ENCODE measurements around the gene ZBTB7A. TPM values are rescaled to one million over a fixed set of nuclear protein-coding genes. Genes with fewer than 3 reads are reported as not detected.

ZBTB7A gene
- total and polyA plus RNA-seq, 10 of the 15 experiments (the other 5 are each of a cell fraction or from before 2014, with no cell fraction given), result 0.26 to 42.4 (median 4.5) TPM

GRCh38 chr19:4103080-4103433 lies 36.4 kb upstream of the ZBTB7A start:
- Histone ChIP-seq H3K4me1 (ENCODE audit: control insufficient read depth, insufficient read depth, low read length) (peaks cover 4% of the 10 kb centered on the region), H2AFZ (ENCODE audit: control insufficient read depth, low read depth, low read length) (no peak overlapping the region), H3K4me2 (ENCODE audit: control insufficient read depth, insufficient read depth) (no peak overlapping the region), H4K20me1 (ENCODE audit: control insufficient read depth, insufficient read depth) (no peaks in the 10 kb centered on the region), H3K4me3 (no peak overlapping the region), H3K9ac (ENCODE audit: control insufficient read depth, insufficient read depth, low read length) (no peak overlapping the region), H3K27me3 (replicated peaks in 1 of 2; ENCODE audit: control insufficient read depth in 2 of 2, insufficient read depth in 2 of 2, low read length in 1 of 2) (no peaks in the 10 kb centered on the region), H3K9me3 (replicated peaks; ENCODE audit: control insufficient read depth, insufficient read depth, low read length) (no peaks in the 10 kb centered on the region), H3K79me2 (ENCODE audit: control insufficient read depth, insufficient read depth, low read length) (peaks cover 1% of the 10 kb centered on the region), H3K36me3 (ENCODE audit: control insufficient read depth in 2 of 2, insufficient read depth in 2 of 2, low read length in 1 of 2) (peaks cover 10 to 30% of the 10 kb centered on the region in 2 experiments; a peak in 3 of 4 replicates), H3K27ac (ENCODE audit: control insufficient read depth, insufficient read depth) (no peak overlapping the region)
- no peak for FAIRE-seq
- no peak for TF ChIP-seq USF2 (IDR thresholded peaks at IDR 0.05; ENCODE audit: borderline replicate concordance, low read depth, low read length)
- no peak for TF ChIP-seq CREB1 (IDR thresholded peaks at IDR 0.05; ENCODE audit: low read depth)
- TF ChIP-seq IRF3 (IDR thresholded peaks at IDR 0.05), result no peak
- no peak for TF ChIP-seq ZNF217 (IDR thresholded peaks at IDR 0.05)
- TF ChIP-seq ELK1 (IDR thresholded peaks at IDR 0.05; ENCODE audit: low read depth, low read length), result no peak
- TF ChIP-seq POLR2A (IDR thresholded peaks at IDR 0.05; ENCODE audit: low read depth, low read length), result no peak
- TF ChIP-seq NBN (IDR thresholded peaks at IDR 0.05), result no peak
- no peak for TF ChIP-seq POLR2AphosphoS5 (IDR thresholded peaks at IDR 0.05; ENCODE audit: low read length)
- TF ChIP-seq ZSCAN29 (IDR thresholded peaks at IDR 0.05), result no peak
- no peak for TF ChIP-seq FOXK2 (IDR thresholded peaks at IDR 0.05)
- TF ChIP-seq FOXM1 (IDR thresholded peaks at IDR 0.05; ENCODE audit: low read depth, low read length), result no peak
- ChIA-PET POLR2A (no interaction called here), RAD21 (ENCODE audit: unreplicated experiment) (no interaction called here), CTCF (no interaction called here), SMC1A (ENCODE audit: uncharacterized antibody, unreplicated experiment) (interaction anchor here (1.1 kb wide), 1 partner anchor 10 kb away, joined by 4 read pairs; no protein-coding TSS in a partner anchor)
- ATAC-seq, result no peak
- DNase-seq (ENCODE audit: low read depth, low spot score), result no peak
- 83% methylated on average over 9 of the region's 9 CpGs for WGBS (ENCODE audit: insufficient coverage, insufficient replicate concordance, low lambda C conversion rate, missing lambda C conversion rate)
- BruUV-seq (replicated peaks), result no TSS peak
- intact Hi-C loops (cut with micrococcal nuclease; ENCODE audit: unreplicated experiment), result no loop called here
- in situ Hi-C loops (cut with MboI), result no loop called here

All from GM12878 (cell line).